Measurements from ENCODE around the gene CAPN7.
"Not testable (repeated sequence)": the region's sequence is repeated elsewhere in the genome, so short reads cannot be mapped to it uniquely, and the experiment has no call there.

Gene CAPN7

DNA sequence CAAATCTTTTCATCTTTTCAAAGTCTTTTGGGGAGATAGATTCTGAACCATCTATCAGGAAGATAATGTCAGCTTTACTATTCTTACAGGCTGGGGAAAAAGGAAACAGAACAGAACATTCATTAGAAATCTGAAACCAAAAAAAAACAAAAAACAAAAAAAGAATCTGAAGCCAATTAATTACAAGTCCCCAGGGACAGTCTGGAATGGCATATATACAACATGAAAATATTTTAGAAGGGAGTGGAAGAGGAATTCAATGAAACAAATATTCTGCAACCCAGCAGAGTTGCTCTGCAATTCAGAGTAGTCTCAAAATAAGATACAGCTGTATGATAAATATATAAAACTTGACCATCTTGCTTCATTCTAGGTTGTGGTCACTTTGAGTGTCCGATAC, 41.7 kb upstream of the CAPN7 start:
- Mint-ChIP-seq H3K27me3 (ENCODE audit: low read depth) (peaks cover 5% of the 10 kb centered on the region), H3K9me3 (peaks cover 14% of the 10 kb centered on the region), H3K4me1 (no peaks in the 10 kb centered on the region), H3K36me3 (ENCODE audit: low read depth) (no peaks in the 10 kb centered on the region), H3K4me3 (no peak overlapping the region), H3K27ac (peak overlapping the region in 2 of 3 experiments; percentile 35 to 36)
- TF ChIP-seq, protein P1, sequence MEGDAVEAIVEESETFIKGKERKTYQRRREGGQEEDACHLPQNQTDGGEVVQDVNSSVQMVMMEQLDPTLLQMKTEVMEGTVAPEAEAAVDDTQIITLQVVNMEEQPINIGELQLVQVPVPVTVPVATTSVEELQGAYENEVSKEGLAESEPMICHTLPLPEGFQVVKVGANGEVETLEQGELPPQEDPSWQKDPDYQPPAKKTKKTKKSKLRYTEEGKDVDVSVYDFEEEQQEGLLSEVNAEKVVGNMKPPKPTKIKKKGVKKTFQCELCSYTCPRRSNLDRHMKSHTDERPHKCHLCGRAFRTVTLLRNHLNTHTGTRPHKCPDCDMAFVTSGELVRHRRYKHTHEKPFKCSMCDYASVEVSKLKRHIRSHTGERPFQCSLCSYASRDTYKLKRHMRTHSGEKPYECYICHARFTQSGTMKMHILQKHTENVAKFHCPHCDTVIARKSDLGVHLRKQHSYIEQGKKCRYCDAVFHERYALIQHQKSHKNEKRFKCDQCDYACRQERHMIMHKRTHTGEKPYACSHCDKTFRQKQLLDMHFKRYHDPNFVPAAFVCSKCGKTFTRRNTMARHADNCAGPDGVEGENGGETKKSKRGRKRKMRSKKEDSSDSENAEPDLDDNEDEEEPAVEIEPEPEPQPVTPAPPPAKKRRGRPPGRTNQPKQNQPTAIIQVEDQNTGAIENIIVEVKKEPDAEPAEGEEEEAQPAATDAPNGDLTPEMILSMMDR (IDR thresholded peaks at IDR 0.05; ENCODE audit: unreplicated experiment in 3 of 3), result no peak

DNA sequence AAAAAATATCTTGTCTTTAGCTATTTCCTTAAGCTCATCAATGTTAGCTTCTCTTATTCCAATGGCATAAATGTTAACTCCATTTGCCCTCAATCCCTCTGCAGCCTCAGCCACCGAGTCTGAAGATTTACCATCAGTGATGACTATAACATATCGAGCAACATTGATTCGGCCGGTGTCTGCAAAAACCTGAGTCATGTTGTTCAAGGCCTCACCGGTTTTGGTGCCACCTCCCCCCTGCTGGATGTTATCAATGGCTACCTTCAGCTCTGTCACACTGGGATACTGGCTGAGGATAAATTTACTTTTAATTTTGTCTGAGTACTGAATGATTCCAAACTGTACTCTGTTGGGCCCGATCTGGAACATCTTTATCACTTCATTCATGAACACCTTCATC, 41.0 kb upstream of the CAPN7 start:
- peaks cover 14% of the 10 kb centered on the region for H3K9me3 Mint-ChIP-seq
- H3K4me1 Mint-ChIP-seq, result no peaks in the 10 kb centered on the region
- TF ChIP-seq, protein P1 (IDR thresholded peaks at IDR 0.05; ENCODE audit: unreplicated experiment in 3 of 3), result no peak
- no peak overlapping the region for H3K27ac Mint-ChIP-seq
- no peaks in the 10 kb centered on the region for H3K36me3 Mint-ChIP-seq (ENCODE audit: low read depth)
- peaks cover 7% of the 10 kb centered on the region for H3K27me3 Mint-ChIP-seq (ENCODE audit: low read depth)
- no peak overlapping the region for H3K4me3 Mint-ChIP-seq

DNA sequence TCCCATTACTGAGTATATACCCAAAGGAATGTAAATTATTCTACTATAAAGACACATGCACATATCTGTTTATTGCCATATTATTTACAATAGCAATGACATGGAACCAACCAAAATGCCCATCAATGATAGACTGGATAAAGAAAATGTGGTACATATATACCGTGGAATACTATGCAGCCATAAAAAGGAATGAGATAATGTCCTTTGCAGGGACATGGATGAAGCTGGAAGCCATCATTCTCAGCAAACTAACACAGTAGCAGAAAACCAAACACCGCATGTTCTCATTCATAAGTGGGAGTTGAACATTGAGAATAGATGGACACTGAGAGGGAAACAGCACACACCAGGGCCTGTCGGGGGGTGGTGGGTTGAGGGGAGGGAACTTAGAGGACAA, 39.7 kb upstream of the CAPN7 start:
- H3K4me3 Mint-ChIP-seq; H3K9me3 Mint-ChIP-seq; H3K4me1 Mint-ChIP-seq; H3K27me3 Mint-ChIP-seq (ENCODE audit: low read depth); H3K27ac Mint-ChIP-seq; H3K36me3 Mint-ChIP-seq (ENCODE audit: low read depth): not testable (repeated sequence)

DNA sequence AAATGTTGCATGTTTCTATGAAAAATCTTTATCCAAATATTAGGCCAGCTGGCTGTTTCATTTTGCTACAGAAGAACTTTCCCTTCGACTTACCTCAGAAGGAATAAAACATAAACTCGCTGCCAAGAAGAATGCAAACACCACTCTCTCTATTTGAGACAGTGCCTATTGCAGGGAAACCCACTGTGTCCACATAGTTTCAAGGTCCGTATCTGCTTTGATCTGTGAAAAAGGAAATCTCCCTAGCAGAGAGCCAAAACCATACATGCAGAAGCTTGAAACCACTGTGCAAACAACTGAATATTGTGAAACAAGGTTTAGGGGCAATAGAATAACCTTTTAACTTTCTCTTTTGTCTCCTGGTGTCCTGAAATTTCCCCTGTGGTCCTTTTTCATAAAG, 35.0 kb upstream of the CAPN7 start:
- peaks cover 5% of the 10 kb centered on the region for H3K9me3 Mint-ChIP-seq
- H3K4me3 Mint-ChIP-seq, result no peak overlapping the region
- TF ChIP-seq, protein P1 (IDR thresholded peaks at IDR 0.05; ENCODE audit: unreplicated experiment in 3 of 3), result no peak
- no peaks in the 10 kb centered on the region for H3K4me1 Mint-ChIP-seq
- H3K36me3 Mint-ChIP-seq (ENCODE audit: low read depth), result no peaks in the 10 kb centered on the region
- peaks cover 20% of the 10 kb centered on the region for H3K27me3 Mint-ChIP-seq (ENCODE audit: low read depth)
- H3K27ac Mint-ChIP-seq, result no peak overlapping the region

DNA sequence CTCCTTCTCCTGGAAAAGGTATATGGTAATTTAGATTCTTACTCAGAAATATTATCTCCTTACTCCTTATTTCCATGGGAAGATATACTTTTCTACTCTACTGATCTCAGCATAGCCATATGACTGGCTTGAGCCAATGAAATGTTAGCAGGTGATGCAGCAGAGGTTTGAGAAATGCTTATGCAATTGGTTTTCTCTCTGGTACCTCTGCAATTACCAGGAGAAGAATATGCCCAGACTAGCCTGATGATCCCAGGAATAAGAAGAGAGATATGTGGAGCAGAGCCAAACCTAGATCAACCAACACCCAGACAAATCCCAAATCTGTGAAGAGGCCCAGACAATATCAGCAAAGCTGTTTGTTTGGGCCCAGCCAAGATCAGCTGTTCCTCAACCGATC, 33.2 kb upstream of the CAPN7 start:
- Mint-ChIP-seq H3K27ac (no peak overlapping the region), H3K36me3 (ENCODE audit: low read depth) (no peaks in the 10 kb centered on the region), H3K4me1 (no peaks in the 10 kb centered on the region), H3K27me3 (ENCODE audit: low read depth) (peaks cover 19% of the 10 kb centered on the region), H3K9me3 (peaks cover 5% of the 10 kb centered on the region), H3K4me3 (no peak overlapping the region)
- TF ChIP-seq, protein P1 (IDR thresholded peaks at IDR 0.05; ENCODE audit: unreplicated experiment in 3 of 3), result no peak

DNA sequence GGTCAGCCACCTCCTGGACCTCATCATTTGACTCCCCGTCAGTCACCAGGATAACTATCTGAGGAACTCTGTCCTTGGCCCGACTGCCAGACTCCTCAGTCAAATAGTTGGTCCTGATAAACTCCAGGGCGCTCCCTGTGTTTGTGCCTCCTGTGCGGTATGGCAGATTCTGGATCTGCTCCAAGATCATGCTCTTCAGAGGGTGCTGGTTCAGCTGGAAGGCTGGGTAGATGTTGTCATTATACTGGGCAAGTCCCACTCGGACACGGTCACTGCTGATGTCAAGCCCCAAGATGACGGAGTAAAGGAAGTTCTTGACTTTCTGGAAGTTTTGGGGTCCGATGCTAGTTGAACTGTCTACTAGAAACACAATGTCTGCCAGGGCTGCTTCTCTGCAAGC, 31.1 kb upstream of the CAPN7 start:
- Mint-ChIP-seq H3K36me3 (ENCODE audit: low read depth) (no peaks in the 10 kb centered on the region), H3K27ac (no peak overlapping the region), H3K4me1 (peaks cover 3% of the 10 kb centered on the region), H3K27me3 (ENCODE audit: low read depth) (peaks cover 13% of the 10 kb centered on the region), H3K9me3 (peaks cover 5% of the 10 kb centered on the region), H3K4me3 (no peak overlapping the region)
- TF ChIP-seq, protein P1 (IDR thresholded peaks at IDR 0.05; ENCODE audit: unreplicated experiment in 3 of 3), result no peak

Data from nephron (organoid).